ENCODE data around the gene SLC38A9. TPM values are rescaled to one million over a fixed set of nuclear protein-coding genes. Genes with fewer than 3 reads are reported as not detected.
A peak's percentile ranks its signal among the peaks of the same experiment; 100 is the strongest.
"Not testable (repeated sequence)": the region's sequence is repeated elsewhere in the genome, so short reads cannot be mapped to it uniquely, and the experiment has no call there.

Gene SLC38A9
- total RNA-seq, 2 donors from 2014 or later: 16.6 to 19.6 TPM

DNA sequence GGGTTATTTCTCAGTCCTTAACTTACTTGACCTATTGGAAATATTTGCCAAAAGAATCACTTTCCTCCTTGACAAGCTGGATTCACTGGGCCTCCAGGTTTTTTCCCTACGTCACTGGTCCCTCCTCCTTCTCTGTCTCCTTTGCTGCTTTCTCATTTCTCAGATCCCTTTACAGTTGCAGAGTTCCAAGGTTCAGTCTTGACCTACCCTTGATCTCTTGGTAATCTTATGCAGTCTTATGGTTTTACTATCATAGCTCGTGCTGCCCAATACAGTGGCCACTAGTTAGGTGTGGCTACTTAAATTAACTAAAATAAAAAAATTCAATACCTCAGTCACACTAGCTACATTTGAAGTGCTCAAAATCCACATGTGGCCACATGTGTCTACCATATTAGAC, 11.4 kb downstream of the SLC38A9 start:
- DNase-seq (ENCODE audit: low spot score) (no peak), ATAC-seq (ENCODE audit: insufficient number of reproducible peaks, low FRiP score, low read depth) (no peak)
- Histone ChIP-seq H3K36me3 (no peaks in the 10 kb centered on the region), H3K9me3 (no peaks in the 10 kb centered on the region), H3K4me3 (no peak overlapping the region), H3K4me1 (ENCODE audit: control insufficient read depth in 1 of 2, low read depth in 2 of 2) (peaks cover 0 to 18% of the 10 kb centered on the region in 2 donors), H3K27me3 (replicated peaks; ENCODE audit: insufficient read depth) (no peaks in the 10 kb centered on the region), H3K27ac (no peak overlapping the region)
- TF ChIP-seq, protein P1, sequence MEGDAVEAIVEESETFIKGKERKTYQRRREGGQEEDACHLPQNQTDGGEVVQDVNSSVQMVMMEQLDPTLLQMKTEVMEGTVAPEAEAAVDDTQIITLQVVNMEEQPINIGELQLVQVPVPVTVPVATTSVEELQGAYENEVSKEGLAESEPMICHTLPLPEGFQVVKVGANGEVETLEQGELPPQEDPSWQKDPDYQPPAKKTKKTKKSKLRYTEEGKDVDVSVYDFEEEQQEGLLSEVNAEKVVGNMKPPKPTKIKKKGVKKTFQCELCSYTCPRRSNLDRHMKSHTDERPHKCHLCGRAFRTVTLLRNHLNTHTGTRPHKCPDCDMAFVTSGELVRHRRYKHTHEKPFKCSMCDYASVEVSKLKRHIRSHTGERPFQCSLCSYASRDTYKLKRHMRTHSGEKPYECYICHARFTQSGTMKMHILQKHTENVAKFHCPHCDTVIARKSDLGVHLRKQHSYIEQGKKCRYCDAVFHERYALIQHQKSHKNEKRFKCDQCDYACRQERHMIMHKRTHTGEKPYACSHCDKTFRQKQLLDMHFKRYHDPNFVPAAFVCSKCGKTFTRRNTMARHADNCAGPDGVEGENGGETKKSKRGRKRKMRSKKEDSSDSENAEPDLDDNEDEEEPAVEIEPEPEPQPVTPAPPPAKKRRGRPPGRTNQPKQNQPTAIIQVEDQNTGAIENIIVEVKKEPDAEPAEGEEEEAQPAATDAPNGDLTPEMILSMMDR (IDR thresholded peaks at IDR 0.05): no peak

DNA sequence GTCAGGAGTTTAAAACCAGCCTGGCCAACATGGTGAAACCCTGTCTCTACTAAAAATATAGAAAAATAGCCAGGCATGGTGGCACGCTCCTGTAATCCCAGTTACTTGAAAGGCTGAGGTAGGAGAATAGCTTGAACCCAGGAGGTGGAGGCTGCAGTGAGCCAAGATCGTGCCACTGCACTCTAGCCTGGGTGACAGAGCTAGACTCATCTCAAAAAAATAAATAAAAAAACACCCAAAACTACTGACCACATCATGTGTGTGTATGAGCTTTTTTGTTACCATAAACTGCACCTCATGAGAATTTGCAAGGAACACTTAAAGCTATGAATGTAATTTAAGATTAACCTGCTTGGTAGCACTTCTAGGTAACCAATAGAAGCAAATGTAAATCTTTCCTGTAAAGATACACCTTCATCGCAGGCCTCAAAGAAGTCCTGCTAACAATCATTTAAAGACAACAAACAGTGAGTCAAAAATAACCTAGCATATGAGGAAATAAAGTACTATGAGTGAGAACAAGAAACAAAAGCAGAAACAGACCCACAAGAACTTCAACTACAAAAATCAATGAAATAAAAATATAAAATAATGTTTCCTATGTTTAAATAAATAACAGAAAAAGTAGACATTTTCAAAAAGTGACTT, 13.0 kb downstream of the SLC38A9 start:
- DNase-seq (ENCODE audit: low spot score) (no peak), ATAC-seq (ENCODE audit: insufficient number of reproducible peaks, low FRiP score, low read depth) (no peak)
- Histone ChIP-seq H3K9me3 (no peaks in the 10 kb centered on the region), H3K36me3 (no peaks in the 10 kb centered on the region), H3K4me1 (ENCODE audit: control insufficient read depth in 1 of 2, low read depth in 2 of 2) (peaks cover 0 to 18% of the 10 kb centered on the region in 2 donors), H3K4me3 (no peak overlapping the region), H3K27ac (no peak overlapping the region), H3K27me3 (replicated peaks; ENCODE audit: insufficient read depth) (no peaks in the 10 kb centered on the region)
- TF ChIP-seq, protein P1 (IDR thresholded peaks at IDR 0.05): no peak

DNA sequence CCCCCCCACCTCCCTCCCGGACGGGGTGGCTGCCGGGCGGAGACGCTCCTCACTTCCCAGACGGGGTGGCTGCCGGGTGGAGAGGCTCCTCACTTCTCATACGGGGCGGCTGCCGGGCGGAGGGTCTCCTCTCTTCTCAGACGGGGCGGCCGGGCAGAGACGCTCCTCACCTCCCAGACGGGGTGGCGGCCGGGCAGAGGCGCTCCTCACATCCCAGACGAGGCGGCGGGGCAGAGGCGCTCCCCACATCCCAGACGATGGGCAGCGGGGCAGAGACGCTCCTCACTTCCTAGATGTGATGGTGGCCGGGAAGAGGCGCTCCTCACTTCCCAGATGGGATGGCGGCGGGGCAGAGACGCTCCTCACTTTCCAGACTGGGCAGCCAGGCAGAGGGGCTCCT, 15.4 kb downstream of the SLC38A9 start:
- H3K4me3 ChIP-seq; H3K27ac ChIP-seq; H3K9me3 ChIP-seq; DNase-seq (ENCODE audit: low spot score); H3K27me3 ChIP-seq (replicated peaks; ENCODE audit: insufficient read depth); H3K36me3 ChIP-seq; ATAC-seq (ENCODE audit: insufficient number of reproducible peaks, low FRiP score, low read depth): not testable (repeated sequence)
- H3K4me1 ChIP-seq (ENCODE audit: control insufficient read depth in 1 of 2, low read depth in 2 of 2): peaks cover under 1 to 18% of the 10 kb centered on the region in 2 donors

DNA sequence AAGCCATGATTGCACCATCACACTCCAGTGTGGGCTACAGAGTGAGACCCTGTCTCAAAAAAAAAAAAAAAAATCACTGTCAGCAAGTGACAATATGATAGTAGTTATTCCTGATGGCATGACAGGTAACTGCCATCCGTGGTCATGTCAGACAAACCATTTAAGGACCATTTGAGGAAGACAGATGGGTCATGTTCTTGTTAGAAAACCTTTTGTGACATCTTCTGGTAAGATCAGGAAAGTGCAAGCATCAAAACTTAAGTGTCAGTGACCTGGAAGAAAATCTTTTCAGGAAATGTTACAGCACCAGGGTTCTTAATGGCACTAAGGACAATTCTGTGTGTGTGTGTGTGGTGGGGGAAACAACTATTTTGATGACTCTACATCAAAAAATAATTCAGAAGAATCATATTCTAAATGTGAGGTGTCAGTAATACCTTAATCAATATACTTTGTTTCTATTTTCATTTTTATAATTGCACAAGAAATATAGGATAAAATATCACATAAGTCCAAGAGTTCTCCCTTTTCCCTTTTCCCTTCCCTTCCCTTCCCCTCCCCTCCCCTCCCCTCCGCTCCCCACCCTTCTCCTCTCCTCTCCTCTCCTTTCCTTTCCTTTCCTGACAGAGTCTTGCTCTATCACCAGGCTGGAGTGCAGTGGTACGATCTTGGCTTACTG, 17.8 kb downstream of the SLC38A9 start:
- Histone ChIP-seq H3K27ac (no peak overlapping the region), H3K4me1 (ENCODE audit: control insufficient read depth in 1 of 2, low read depth in 2 of 2) (peaks cover 10 to 23% of the 10 kb centered on the region in 2 donors), H3K27me3 (replicated peaks; ENCODE audit: insufficient read depth) (no peaks in the 10 kb centered on the region), H3K9me3 (no peaks in the 10 kb centered on the region), H3K4me3 (no peak overlapping the region), H3K36me3 (no peaks in the 10 kb centered on the region)
- ATAC-seq (ENCODE audit: insufficient number of reproducible peaks, low FRiP score, low read depth) (no peak), DNase-seq (ENCODE audit: low spot score) (no peak)
- TF ChIP-seq, protein P1 (IDR thresholded peaks at IDR 0.05): peak; percentile 38

DNA sequence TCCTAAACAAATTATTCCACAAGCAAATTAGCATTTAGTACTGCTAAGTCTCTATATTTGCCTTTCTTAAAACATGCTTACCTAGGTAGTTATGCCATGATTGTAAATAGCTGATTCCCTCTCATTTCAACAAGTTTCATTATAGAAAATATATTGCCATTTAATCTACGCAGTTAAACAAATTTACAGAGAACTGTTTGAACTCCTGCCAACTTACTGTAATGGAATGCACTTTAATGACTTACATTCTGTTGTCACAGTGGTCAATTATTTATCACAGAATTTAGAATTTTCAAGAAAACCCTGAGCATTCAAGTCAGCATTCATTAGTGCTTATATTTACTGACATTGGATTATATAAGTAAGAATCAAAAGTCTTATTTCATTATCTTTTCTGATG, 19.6 kb downstream of the SLC38A9 start:
- H3K9me3 ChIP-seq: no peaks in the 10 kb centered on the region
- no peak overlapping the region for H3K4me3 ChIP-seq
- TF ChIP-seq, protein P1 (IDR thresholded peaks at IDR 0.05): no peak
- no peaks in the 10 kb centered on the region for H3K27me3 ChIP-seq (replicated peaks; ENCODE audit: insufficient read depth)
- DNase-seq (ENCODE audit: low spot score) (no peak), ATAC-seq (ENCODE audit: insufficient number of reproducible peaks, low FRiP score, low read depth) (no peak)
- H3K36me3 ChIP-seq: no peaks in the 10 kb centered on the region
- no peak overlapping the region for H3K27ac ChIP-seq
- peaks cover 10 to 19% of the 10 kb centered on the region in 2 donors for H3K4me1 ChIP-seq (ENCODE audit: control insufficient read depth in 1 of 2, low read depth in 2 of 2)
